Keratinocyte (primary cell): ENCODE measurements around the gene LGR6. TPM values are rescaled to one million over a fixed set of nuclear protein-coding genes. Genes with fewer than 3 reads are reported as not detected.

Source experiments
- DNase-seq: peaks from one replicate; pipeline ENCODE4 v3.0.0-alpha.2; 2011; ENCODE audit warnings: low read depth, missing footprints, low spot score
- FAIRE-seq: peaks from 2 replicates; lab custom pipeline; 2011; peaks lifted over from hg19 to GRCh38; lab: Jason Lieb, UNC
- H2AFZ ChIP-seq: 2 replicates; pipeline ENCODE4 v1.6.0; 2012; ENCODE audit warnings: low read length, control low read depth, inconsistent platforms; ENCODE audit not compliant: control insufficient read depth
- H3K27ac ChIP-seq: 2 replicates; pipeline ENCODE4 v1.5.1; 2011; ENCODE audit warnings: low read length; ENCODE audit not compliant: control insufficient read depth, insufficient read depth
- H3K27me3 ChIP-seq: 3 replicates; pipeline ENCODE4 v1.6.0; 2011; ENCODE audit warnings: low read length; ENCODE audit not compliant: control insufficient read depth, insufficient read depth; ENCODE audit errors: extremely low read depth
- H3K36me3 ChIP-seq, 2 experiments: 2 replicates in 1 of 2; 3 replicates in 1 of 2; pipeline ENCODE4 v1.5.1; 2011; ENCODE audit warnings: low read length in 2 of 2, mild to moderate bottlenecking in 1 of 2; ENCODE audit not compliant: control insufficient read depth in 2 of 2, insufficient read depth in 2 of 2; ENCODE audit errors: extremely low read depth in 1 of 2
- H3K4me1 ChIP-seq: 3 replicates; pipeline ENCODE4 v1.5.1; 2011; ENCODE audit warnings: low read length; ENCODE audit not compliant: control insufficient read depth, insufficient read depth; ENCODE audit errors: extremely low read depth
- H3K4me2 ChIP-seq: 3 replicates; pipeline ENCODE4 v1.6.0; 2011; ENCODE audit warnings: low read depth, low read length; ENCODE audit not compliant: control insufficient read depth, insufficient read depth; ENCODE audit errors: extremely low read depth
- H3K4me3 ChIP-seq, 3 experiments: fragments of 200-600 bp in 1 of 3; sonication (generic) in 1 of 3; 2 replicates in 2 of 3; 3 replicates in 1 of 3; pipeline ENCODE4 v1.5.1; 2011 to 2016; ENCODE audit warnings: low read length in 3 of 3, mild to moderate bottlenecking in 3 of 3, control low read depth in 2 of 3, inconsistent platforms in 1 of 3, low read depth in 1 of 3, mixed read lengths in 1 of 3, mixed run types in 1 of 3, moderate library complexity in 1 of 3; ENCODE audit not compliant: control insufficient read depth in 2 of 3, insufficient read depth in 2 of 3; ENCODE audit errors: extremely low read depth in 1 of 3
- H3K79me2 ChIP-seq: 2 replicates; pipeline ENCODE4 v1.6.0; 2012; ENCODE audit warnings: low read length; ENCODE audit not compliant: control insufficient read depth, insufficient read depth
- H3K9ac ChIP-seq: 3 replicates; pipeline ENCODE4 v1.6.0; 2011; ENCODE audit warnings: low read length; ENCODE audit not compliant: control insufficient read depth, insufficient read depth; ENCODE audit errors: extremely low read depth
- H3K9me1 ChIP-seq: 3 replicates; pipeline ENCODE4 v1.6.0; 2011; ENCODE audit warnings: low read length; ENCODE audit not compliant: control insufficient read depth, insufficient read depth; ENCODE audit errors: extremely low read depth
- H3K9me3 ChIP-seq: 2 replicates; pipeline ENCODE4 v1.5.1; 2012; ENCODE audit warnings: low read depth, low read length; ENCODE audit not compliant: control insufficient read depth
- H4K20me1 ChIP-seq: 3 replicates; pipeline ENCODE4 v1.6.0; 2011; ENCODE audit warnings: low read length; ENCODE audit not compliant: control insufficient read depth, insufficient read depth; ENCODE audit errors: extremely low read depth
- CTCF ChIP-seq, 3 experiments: IDR thresholded peaks in 1 of 3; conservative IDR thresholded peaks in 1 of 3; optimal IDR thresholded peaks in 1 of 3; 2 replicates in 2 of 3; 3 replicates in 1 of 3; pipeline versions ENCODE3 to v1.5.1; 2011; ENCODE audit warnings: low read length in 3 of 3, mild to moderate bottlenecking in 3 of 3, moderate library complexity in 2 of 3, control low read depth in 1 of 3, inconsistent platforms in 1 of 3; ENCODE audit not compliant: insufficient read depth in 2 of 3; ENCODE audit errors: extremely low read depth in 1 of 3
- EZH2 ChIP-seq: IDR thresholded peaks from one replicate; pipeline ENCODE4 v1.6.1; 2012; ENCODE audit warnings: inconsistent platforms, mild to moderate bottlenecking, low read length, moderate library complexity
- dilution Hi-C: fragments of 300-500 bp; cut with MboI; formaldehyde crosslinking; loops from one replicate; pipeline ENCODE4 v1.7.0; 2020; ENCODE audit warnings: low sequenced_read_pairs; ENCODE audit not compliant: extremely low pct_ligation_motif_present
- polyA plus RNA-seq, 5 experiments: library from polyadenylated mRNA; depleted of rRNA in 3 of 5; stranded (reverse) in 3 of 5; stranded (forward) in 1 of 5; unstranded in 1 of 5; fragments of >200 nt; gene quantifications; 1 replicate in 1 of 5; 2 replicates in 3 of 5; 3 replicates in 1 of 5; pipeline versions ENCODE4 v1.2.1 to v1.2.3, GENCODE V29; 2011 to 2012; ENCODE audit warnings: missing spikeins in 2 of 5, low read depth in 1 of 5, low replicate concordance in 1 of 5

LGR6 gene
- polyA plus RNA-seq, 1 donor (not counting 4 experiments of a cell fraction or from before 2014, with no cell fraction given): 0.42 TPM

GRCh38 chr1:202223121-202223860 lies 29.7 kb downstream of the LGR6 start:
- Histone ChIP-seq H3K4me2 (no peak overlapping the region), H3K27ac (no peak overlapping the region), H3K79me2 (no peaks in the 10 kb centered on the region), H3K9me1 (no peaks in the 10 kb centered on the region), H3K4me1 (peaks cover 25% of the 10 kb centered on the region), H3K36me3 (no peaks in the 10 kb centered on the region), H3K9me3 (no peaks in the 10 kb centered on the region), H3K4me3 (no peak overlapping the region), H3K9ac (no peak overlapping the region), H4K20me1 (no peaks in the 10 kb centered on the region), H3K27me3 (no peaks in the 10 kb centered on the region), H2AFZ (no peak overlapping the region)
- DNase-seq (no peak), FAIRE-seq (peak; percentile 26)
- TF ChIP-seq EZH2 (no peak), CTCF (optimal IDR thresholded peaks at IDR 0.05 in 1 of 3, IDR thresholded peaks at IDR 0.05 in 1 of 3, conservative IDR thresholded peaks at IDR 0.05 in 1 of 3; ENCODE audit: extremely low read depth in 1 of 3, insufficient read depth in 2 of 3, low read length in 3 of 3) (no peak)
- dilution Hi-C loops: no loop called here

- Histone ChIP-seq H3K36me3 (no peaks in the 10 kb centered on the region), H3K27ac (no peak overlapping the region), H3K9ac (no peak overlapping the region), H3K27me3 (no peaks in the 10 kb centered on the region), H3K9me3 (no peaks in the 10 kb centered on the region), H3K4me3 (no peak overlapping the region), H3K79me2 (no peaks in the 10 kb centered on the region), H3K9me1 (no peaks in the 10 kb centered on the region), H4K20me1 (no peaks in the 10 kb centered on the region), H2AFZ (no peak overlapping the region), H3K4me1 (peaks cover 37% of the 10 kb centered on the region), H3K4me2 (no peak overlapping the region)
- TF ChIP-seq CTCF (optimal IDR thresholded peaks at IDR 0.05 in 1 of 3, IDR thresholded peaks at IDR 0.05 in 1 of 3, conservative IDR thresholded peaks at IDR 0.05 in 1 of 3; ENCODE audit: extremely low read depth in 1 of 3, insufficient read depth in 2 of 3, low read length in 3 of 3) (no peak), EZH2 (no peak)
- DNase-seq: no peak
- dilution Hi-C loops: no loop called here
- no peak for FAIRE-seq
Observed at GRCh38 chr1:202224453-202224852, 30.9 kb downstream of the LGR6 start.
